HFF-Myc (cell line): Measurements from ENCODE around the gene RAB3C.
A peak's percentile ranks its signal among the peaks of the same experiment; 100 is the strongest.

Experiments
- DNase-seq: peaks from one replicate; pipeline ENCODE4 v3.0.0-alpha.2; 2011; ENCODE audit warnings: low read depth; ENCODE audit errors: extremely low read depth
- H3K4me3 ChIP-seq: replicated peaks from 2 replicates; pipeline ENCODE4 v1.5.1; 2011; ENCODE audit warnings: low read depth, mild to moderate bottlenecking, control low read depth, low read length
- CTCF ChIP-seq: IDR thresholded peaks from 2 replicates; pipeline ENCODE4 v1.5.1; 2012; ENCODE audit warnings: mild to moderate bottlenecking, low read depth, low read length, control low read depth; ENCODE audit errors: missing control alignments

Gene RAB3C

GRCh38 chr5:58838729-58839128 lies 255.9 kb downstream of the RAB3C start:
- no peak for TF ChIP-seq CTCF
- DNase-seq = no peak
- no peak overlapping the region for H3K4me3 ChIP-seq

GRCh38 chr5:58842852-58843251 lies 260.0 kb downstream of the RAB3C start:
- TF ChIP-seq CTCF = no peak
- no peak for DNase-seq
- H3K4me3 ChIP-seq = no peak overlapping the region

GRCh38 chr5:58844395-58844794 lies 261.5 kb downstream of the RAB3C start:
- no peak overlapping the region for H3K4me3 ChIP-seq
- DNase-seq = no peak
- no peak for TF ChIP-seq CTCF

GRCh38 chr5:58847041-58847440 lies 264.2 kb downstream of the RAB3C start:
- TF ChIP-seq CTCF = no peak
- no peak overlapping the region for H3K4me3 ChIP-seq
- DNase-seq = no peak

GRCh38 chr5:58849223-58849622 lies 266.3 kb downstream of the RAB3C start:
- H3K4me3 ChIP-seq = no peak overlapping the region
- DNase-seq = no peak
- no peak for TF ChIP-seq CTCF

- TF ChIP-seq CTCF = peak; percentile 32
- no peak overlapping the region for H3K4me3 ChIP-seq
- DNase-seq = peak; percentile 11
Observed at GRCh38 chr5:58849921-58850667, 267.2 kb downstream of the RAB3C start.

GRCh38 chr5:58851153-58851552 lies 268.3 kb downstream of the RAB3C start:
- no peak for DNase-seq
- no peak overlapping the region for H3K4me3 ChIP-seq
- no peak for TF ChIP-seq CTCF
